Fibroblast of lung (primary cell): ENCODE measurements around the gene MAPK13. TPM values are rescaled to one million over a fixed set of nuclear protein-coding genes. Genes with fewer than 3 reads are reported as not detected.

Experiments
- DNase-seq, 2 donors: peaks; one replicate each; pipeline versions ENCODE4 v3.0.0 to v3.0.0-alpha.2; 2010; ENCODE audit warnings: low read depth in 2 of 2
- H2AFZ ChIP-seq: 2 replicates; pipeline ENCODE4 v1.5.1; 2012; ENCODE audit warnings: low read length, control low read depth, inconsistent platforms
- H3K27ac ChIP-seq: 2 replicates; pipeline ENCODE4 v1.5.1; 2011; ENCODE audit warnings: low read length, control low read depth; ENCODE audit not compliant: insufficient read depth
- H3K27me3 ChIP-seq: 2 replicates; pipeline ENCODE4 v1.5.1; 2011; ENCODE audit warnings: mild to moderate bottlenecking, low read length; ENCODE audit not compliant: control insufficient read depth, insufficient read depth
- H3K36me3 ChIP-seq: 2 replicates; pipeline ENCODE4 v1.5.1; 2011; ENCODE audit warnings: low read length; ENCODE audit not compliant: control insufficient read depth, insufficient read depth
- H3K4me1 ChIP-seq: 2 replicates; pipeline ENCODE4 v1.5.1; 2011; ENCODE audit warnings: low read length; ENCODE audit not compliant: control insufficient read depth, insufficient read depth; ENCODE audit errors: extremely low read depth
- H3K4me2 ChIP-seq: 2 replicates; pipeline ENCODE4 v1.5.1; 2011; ENCODE audit warnings: low read length, control low read depth; ENCODE audit not compliant: insufficient read depth; ENCODE audit errors: extremely low read depth
- H3K4me3 ChIP-seq, 4 experiments: fragments of 200-600 bp in 1 of 4; sonication (generic) in 1 of 4; replicated peaks in 1 of 4; 2 replicates each; pipeline ENCODE4 v1.5.1; 2011 to 2016; ENCODE audit warnings: low read length in 4 of 4, low read depth in 3 of 4, mild to moderate bottlenecking in 3 of 4, control low read depth in 2 of 4, inconsistent platforms in 1 of 4, mixed read lengths in 1 of 4; ENCODE audit not compliant: insufficient read depth in 1 of 4; ENCODE audit errors: control extremely low read depth in 1 of 4
- H3K79me2 ChIP-seq: 2 replicates; pipeline ENCODE4 v1.5.1; 2012; ENCODE audit warnings: mild to moderate bottlenecking, low read length, inconsistent platforms; ENCODE audit not compliant: control insufficient read depth, insufficient read depth
- H3K9ac ChIP-seq: 2 replicates; pipeline ENCODE4 v1.5.1; 2011; ENCODE audit warnings: mild to moderate bottlenecking, low read length, control low read depth; ENCODE audit not compliant: insufficient read depth
- H3K9me3 ChIP-seq: 2 replicates; pipeline ENCODE4 v1.5.1; 2012; ENCODE audit warnings: low read depth, low read length; ENCODE audit not compliant: control insufficient read depth, insufficient read depth
- H4K20me1 ChIP-seq: 2 replicates; pipeline ENCODE4 v1.5.1; 2011; ENCODE audit warnings: low read length; ENCODE audit not compliant: control insufficient read depth, insufficient read depth; ENCODE audit errors: extremely low read depth
- CTCF ChIP-seq, 2 donors: IDR thresholded peaks in 1 of 2; conservative IDR thresholded peaks in 1 of 2; 1 replicate in 1 of 2; 2 replicates in 1 of 2; pipeline ENCODE4 v1.5.1; 2011 to 2012; ENCODE audit warnings: low read length in 2 of 2, control low read depth in 1 of 2, inconsistent platforms in 1 of 2, low read depth in 1 of 2, mild to moderate bottlenecking in 1 of 2
- EZH2 ChIP-seq: IDR thresholded peaks from 2 replicates; pipeline ENCODE4 v1.5.1; 2012; ENCODE audit warnings: low read length, control low read depth, mild to moderate bottlenecking; ENCODE audit errors: missing control alignments
- polyA plus RNA-seq, 2 donors: library from polyadenylated mRNA; depleted of rRNA in 1 of 2; stranded (reverse) in 1 of 2; unstranded in 1 of 2; fragments of >200 nt; gene quantifications; 2 replicates each; pipeline ENCODE4 v1.2.1, GENCODE V29; 2011 to 2012; ENCODE audit warnings: missing spikeins in 1 of 2
- total RNA-seq: library from RNA; depleted of rRNA; stranded (reverse); fragments of >200 nt; gene quantifications from 2 replicates; pipeline ENCODE4 v1.2.1, GENCODE V29; 2014

MAPK13 gene
- total and polyA plus RNA-seq, 2 donors (not counting 1 experiment from before 2014, with no cell fraction given) = 3.0 to 7.6 TPM

GRCh38 chr6:36178544-36178943, 48.2 kb downstream of the MAPK13 start:
- no peaks in the 10 kb centered on the region for H3K36me3 ChIP-seq
- H3K27ac ChIP-seq = no peak overlapping the region
- no peak overlapping the region for H3K4me3 ChIP-seq
- H3K79me2 ChIP-seq = no peaks in the 10 kb centered on the region
- H2AFZ ChIP-seq = no peak overlapping the region
- no peak overlapping the region for H3K4me2 ChIP-seq
- no peaks in the 10 kb centered on the region for H3K4me1 ChIP-seq
- H3K9ac ChIP-seq = no peak overlapping the region
- no peak for DNase-seq
- H4K20me1 ChIP-seq = no peaks in the 10 kb centered on the region
- H3K9me3 ChIP-seq = no peaks in the 10 kb centered on the region
- H3K27me3 ChIP-seq = peaks cover 5% of the 10 kb centered on the region
- TF ChIP-seq EZH2 (no peak), CTCF (conservative IDR thresholded peaks at IDR 0.05 in 1 of 2, IDR thresholded peaks at IDR 0.05 in 1 of 2; ENCODE audit: low read depth in 1 of 2, low read length in 2 of 2) (no peak)

- H3K36me3 ChIP-seq = no peaks in the 10 kb centered on the region
- no peaks in the 10 kb centered on the region for H3K4me1 ChIP-seq
- no peak overlapping the region for H3K9ac ChIP-seq
- H3K27me3 ChIP-seq = peaks cover 5% of the 10 kb centered on the region
- TF ChIP-seq CTCF (conservative IDR thresholded peaks at IDR 0.05 in 1 of 2, IDR thresholded peaks at IDR 0.05 in 1 of 2; ENCODE audit: low read depth in 1 of 2, low read length in 2 of 2) = no peak
- TF ChIP-seq EZH2 = no peak
- H4K20me1 ChIP-seq = no peaks in the 10 kb centered on the region
- H2AFZ ChIP-seq = no peak overlapping the region
- H3K79me2 ChIP-seq = no peaks in the 10 kb centered on the region
- H3K4me2 ChIP-seq = no peak overlapping the region
- H3K27ac ChIP-seq = no peak overlapping the region
- no peak for DNase-seq
- no peak overlapping the region for H3K4me3 ChIP-seq
- H3K9me3 ChIP-seq = no peaks in the 10 kb centered on the region
These were observed 49.8 kb downstream of the MAPK13 start for GRCh38 chr6:36180126-36180525.

GRCh38 chr6:36184311-36184710, 54.0 kb downstream of the MAPK13 start:
- Histone ChIP-seq H3K4me2 (no peak overlapping the region), H3K27me3 (peaks cover 2% of the 10 kb centered on the region), H3K4me3 (no peak overlapping the region), H3K9ac (no peak overlapping the region), H3K9me3 (no peaks in the 10 kb centered on the region), H2AFZ (no peak overlapping the region), H3K36me3 (no peaks in the 10 kb centered on the region), H3K27ac (no peak overlapping the region), H3K4me1 (no peaks in the 10 kb centered on the region), H4K20me1 (no peaks in the 10 kb centered on the region), H3K79me2 (no peaks in the 10 kb centered on the region)
- DNase-seq = no peak
- no peak for TF ChIP-seq CTCF (conservative IDR thresholded peaks at IDR 0.05 in 1 of 2, IDR thresholded peaks at IDR 0.05 in 1 of 2; ENCODE audit: low read depth in 1 of 2, low read length in 2 of 2)
- no peak for TF ChIP-seq EZH2
